Superior temporal gyrus (tissue), 1 donor: ENCODE measurements around the gene LRIT2.
"Not testable (repeated sequence)": the region's sequence is repeated elsewhere in the genome, so short reads cannot be mapped to it uniquely, and the experiment has no call there.

Source experiments
- DNase-seq: peaks from one replicate; pipeline ENCODE4 v3.0.0-alpha.2; 2016; ENCODE audit errors: extremely low spot score

LRIT2 gene

DNA sequence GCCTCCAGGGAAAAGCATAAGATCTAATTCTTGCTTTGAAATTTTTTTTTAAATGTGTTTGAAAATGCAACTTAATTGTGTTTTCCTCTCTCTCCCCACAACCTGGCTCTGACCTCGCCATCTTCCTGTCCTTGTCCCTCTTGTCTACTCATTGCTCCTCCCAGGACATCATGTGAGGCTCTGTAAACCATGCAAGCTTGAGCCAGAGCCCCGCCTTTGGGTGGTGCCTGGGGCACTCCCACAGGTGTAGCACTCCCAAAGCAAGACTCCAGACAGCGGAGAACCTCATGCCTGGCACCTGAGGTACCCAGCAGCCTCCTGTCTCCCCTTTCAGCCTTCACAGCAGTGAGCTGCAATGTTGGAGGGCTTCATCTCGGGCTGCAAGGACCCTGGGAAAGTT lies 40.8 kb downstream of the LRIT2 start:
- DNase-seq, result no peak

- no peak for DNase-seq
Measured at GRCh38 chr10:84181631-84182030, 43.7 kb downstream of the LRIT2 start.

DNA sequence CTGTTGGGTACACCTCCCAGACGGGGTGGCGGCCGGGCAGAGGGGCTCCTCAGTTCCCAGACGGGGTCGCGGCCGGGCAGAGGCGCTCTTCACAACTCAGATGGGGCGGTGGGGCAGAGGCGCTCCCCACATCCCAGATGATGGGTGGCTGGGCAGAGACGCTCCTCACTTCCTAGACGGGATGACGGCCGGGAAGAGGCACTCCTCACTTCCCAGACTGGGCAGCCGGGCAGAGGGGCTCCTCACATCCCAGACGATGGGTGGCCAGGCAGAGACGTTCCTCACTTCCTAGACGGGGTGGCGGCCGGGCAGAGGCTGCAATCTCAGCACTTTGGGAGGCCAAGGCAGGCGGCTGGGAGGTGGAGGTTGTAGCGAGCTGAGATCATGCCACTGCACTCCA lies 45.0 kb downstream of the LRIT2 start:
- not testable (repeated sequence) for DNase-seq

- peak; percentile 76 for DNase-seq
Measured at GRCh38 chr10:84179059-84179710, 46.2 kb downstream of the LRIT2 start.

DNA sequence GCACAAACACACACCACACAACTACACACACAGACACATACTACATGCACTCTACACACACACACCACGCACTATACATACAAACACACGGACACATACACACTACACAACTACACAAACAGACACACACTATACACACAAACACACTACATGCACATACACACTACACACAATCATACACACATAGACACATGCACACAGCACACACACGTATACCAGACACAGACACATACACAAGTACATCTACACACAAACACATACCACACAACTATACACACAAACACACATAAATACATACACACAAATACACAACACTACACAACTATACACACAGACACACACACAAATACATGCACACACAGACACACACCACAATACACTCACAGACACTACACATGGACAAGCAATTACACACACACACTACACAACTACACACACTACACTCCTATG lies 47.2 kb downstream of the LRIT2 start:
- DNase-seq, result no peak

DNA sequence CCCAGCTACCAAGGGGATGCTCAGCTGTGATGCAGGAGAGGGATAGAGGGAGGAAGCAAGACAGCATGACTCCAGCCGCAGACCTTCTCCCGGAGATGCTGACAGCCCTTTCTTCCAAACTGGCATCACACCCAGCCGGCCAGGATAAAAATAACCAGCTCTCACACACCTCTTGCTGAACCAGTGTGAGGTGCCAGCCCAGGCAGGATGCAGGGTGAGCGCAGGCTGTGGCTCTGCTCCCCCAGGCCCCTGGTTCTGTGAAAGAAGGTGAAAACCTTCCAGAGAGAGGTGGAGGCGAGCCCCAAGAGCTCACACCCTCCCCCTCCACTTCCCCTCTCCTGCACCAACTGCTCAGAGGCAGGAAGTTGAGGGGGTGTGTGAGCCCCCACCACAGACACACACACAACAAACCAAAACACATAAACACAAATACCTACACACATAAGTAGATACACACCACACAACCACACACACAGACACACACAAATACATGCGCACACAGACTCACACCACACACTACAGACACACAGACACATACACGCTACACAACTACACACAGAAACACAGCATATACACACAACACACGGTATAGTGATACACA lies 47.7 kb downstream of the LRIT2 start:
- DNase-seq, result peak; percentile 26

GRCh38 chr10:84176836-84177474 lies 48.4 kb downstream of the LRIT2 start:
- no peak for DNase-seq

GRCh38 chr10:84176351-84176750 lies 49.0 kb downstream of the LRIT2 start:
- DNase-seq, result no peak

DNA sequence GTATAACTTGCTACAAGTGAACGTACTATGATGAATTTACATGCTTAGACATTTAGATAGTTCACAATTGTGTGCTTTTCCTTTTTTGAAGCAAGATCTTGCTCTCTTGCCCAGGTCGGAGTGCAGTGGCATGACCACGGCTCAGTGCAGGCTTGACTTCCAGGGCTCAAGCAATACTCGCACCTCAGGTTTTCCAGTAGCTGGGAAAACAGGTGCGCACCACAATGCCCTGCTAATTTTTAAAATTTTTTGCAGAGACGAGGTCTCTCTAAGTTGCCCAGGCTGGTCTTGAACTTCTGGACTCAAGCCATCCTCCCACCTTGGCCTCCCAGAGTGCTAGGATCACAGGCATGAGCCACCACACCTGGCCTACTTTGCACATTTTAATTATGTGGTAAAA lies 49.9 kb downstream of the LRIT2 start:
- no peak for DNase-seq

DNA sequence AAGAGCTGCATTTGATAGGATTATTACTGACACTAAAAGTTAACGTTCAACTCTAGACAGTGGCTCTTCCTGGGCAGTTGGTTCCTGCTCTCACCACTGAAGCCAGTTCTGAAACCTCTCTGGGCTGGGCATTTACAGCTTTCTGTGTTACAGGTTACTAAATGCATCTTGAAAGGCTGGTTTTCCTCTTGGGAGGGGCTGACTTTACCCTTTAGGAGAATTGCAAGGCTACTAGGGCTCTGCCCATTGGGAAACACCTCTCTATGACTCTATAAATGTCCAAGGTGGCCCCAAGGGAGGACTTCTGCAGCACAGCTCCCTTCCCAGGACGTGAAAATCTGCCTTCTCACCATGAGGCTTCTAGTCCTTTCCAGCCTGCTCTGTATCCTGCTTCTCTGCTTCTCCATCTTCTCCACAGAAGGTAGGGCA lies 51.8 kb downstream of the LRIT2 start, which contains the start of gene GPR15LG:
Gene GPR15LG (plus strand): TSS at position 301 of the 429 bp plus-strand sequence. CDS start 51 bp downstream, at position 352.
- DNase-seq, result no peak

DNA sequence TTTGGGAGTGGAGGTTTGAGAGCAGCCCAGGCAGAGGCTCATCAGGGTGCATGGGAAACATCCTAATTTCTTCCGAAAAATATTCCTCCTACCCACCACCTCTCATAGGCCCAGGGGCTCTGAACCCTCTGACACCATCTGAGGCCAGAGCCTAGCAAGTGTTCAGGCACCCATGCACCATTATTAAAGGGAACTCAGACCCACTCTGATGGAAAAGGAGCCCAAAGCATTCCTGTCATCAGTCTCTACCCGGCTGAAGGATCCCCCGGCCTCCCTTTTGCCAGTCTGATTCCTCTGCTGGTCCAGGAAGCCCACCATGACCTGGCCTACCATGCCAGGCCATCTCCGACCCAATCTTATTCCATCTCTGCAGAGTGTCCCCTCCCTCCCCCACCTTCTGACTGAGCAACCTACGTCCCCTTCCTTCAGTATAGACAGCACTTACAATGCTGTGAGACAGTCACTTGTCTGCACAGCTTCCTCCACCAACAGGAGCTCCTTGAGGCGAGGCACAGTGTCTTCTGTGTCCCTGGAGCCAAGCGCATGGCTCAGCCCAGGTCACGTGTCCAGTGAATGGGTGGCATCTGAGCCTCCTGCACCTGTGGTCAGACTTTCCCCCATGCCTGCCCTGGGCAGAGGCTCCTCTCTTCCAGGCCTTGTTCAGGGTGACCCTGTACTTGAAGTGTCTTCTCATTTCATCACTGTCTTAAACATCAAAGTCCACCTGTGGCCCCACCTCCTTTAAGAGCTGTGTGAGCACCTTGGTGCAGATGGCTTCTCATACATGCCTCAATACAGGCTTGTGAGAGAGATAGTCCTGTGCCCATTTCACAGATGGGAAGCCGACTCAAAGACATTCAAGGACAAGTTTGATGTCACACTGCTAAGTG lies 52.6 kb downstream of the LRIT2 start:
- DNase-seq, result no peak

GRCh38 chr10:84171700-84172466 lies 53.5 kb downstream of the LRIT2 start:
- not testable (repeated sequence) for DNase-seq

- not testable (repeated sequence) for DNase-seq
Measured at GRCh38 chr10:84171237-84171636, 54.1 kb downstream of the LRIT2 start.
